ENCODE measurements around the gene YWHAH.

Gene YWHAH

GRCh38 chr22:32005453-32005852 is 61.1 kb downstream of the YWHAH start:
- H2AFZ ChIP-seq (ENCODE audit: low read depth, low read length, severe bottlenecking), result no peak overlapping the region
- no peak for TF ChIP-seq CTCF (IDR thresholded peaks at IDR 0.05; ENCODE audit: insufficient read depth, low read length, poor library complexity, severe bottlenecking)
- H3K36me3 ChIP-seq (ENCODE audit: low read length), result no peaks in the 10 kb centered on the region
- 0 out of 2 replicates have a peak, but pooled peaks cover 4% of the 10 kb centered on the region for H3K27me3 ChIP-seq (ENCODE audit: low read length)
- no peak overlapping the region for H3K4me3 ChIP-seq (ENCODE audit: insufficient read depth, low read length, poor library complexity, severe bottlenecking)
- H3K9me3 ChIP-seq (ENCODE audit: insufficient read depth, low read length), result no peaks in the 10 kb centered on the region
- H4K20me1 ChIP-seq (ENCODE audit: low read depth, low read length), result no peaks in the 10 kb centered on the region
- no peaks in the 10 kb centered on the region for H3K79me2 ChIP-seq (ENCODE audit: insufficient read depth, low read length)
- H3K9me2 ChIP-seq (replicated peaks; ENCODE audit: insufficient read depth, low read length), result no peaks in the 10 kb centered on the region
- no peak overlapping the region for H3K9ac ChIP-seq (ENCODE audit: low read length)
- H3F3A ChIP-seq (ENCODE audit: insufficient read depth), result no peaks in the 10 kb centered on the region
- no peak overlapping the region for H3K4me2 ChIP-seq (ENCODE audit: low read depth, low read length, poor library complexity, severe bottlenecking)
- no peak overlapping the region for H3K27ac ChIP-seq (ENCODE audit: low read depth, low read length)
